Measurements from ENCODE around the gene CLMN. TPM values are rescaled to one million over a fixed set of nuclear protein-coding genes. Genes with fewer than 3 reads are reported as not detected.

The CLMN gene
- total RNA-seq, 2 experiments from 2014 or later, result 0.27 to 0.67 TPM

DNA sequence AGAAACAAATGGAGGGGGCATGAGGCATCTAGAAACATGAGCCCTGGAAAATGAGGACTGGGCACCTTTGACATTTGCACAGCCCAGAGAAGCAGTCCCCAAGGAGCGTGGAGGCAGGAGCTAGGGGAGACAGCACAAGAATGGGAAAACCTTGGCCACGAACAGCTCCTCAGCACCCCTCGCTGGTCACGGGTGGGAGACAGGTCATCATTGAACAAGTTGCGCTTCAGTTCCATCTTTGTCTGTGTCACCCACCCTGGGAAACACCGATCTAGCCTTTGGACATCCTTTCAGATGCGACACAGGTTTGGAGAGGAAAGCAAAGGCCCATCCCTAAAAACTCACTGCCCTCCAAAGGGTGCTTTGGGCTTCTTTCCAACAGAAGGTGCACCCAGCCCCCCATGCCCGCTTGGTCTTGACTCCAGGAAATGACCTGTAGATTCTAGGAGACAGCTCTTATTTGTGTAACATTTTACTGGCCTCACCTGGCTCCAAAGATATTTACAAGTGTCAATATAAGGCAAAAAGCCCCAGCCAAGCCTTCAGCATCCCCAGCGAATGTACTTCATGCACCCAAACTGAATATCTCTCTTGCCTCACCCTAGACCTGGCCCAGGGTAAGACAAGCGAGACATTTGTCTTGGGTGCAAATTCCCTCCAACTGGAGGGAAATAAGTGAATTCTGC, 28.8 kb upstream of the CLMN start:
- no peak for DNase-seq
- Histone ChIP-seq H3K27ac (ENCODE audit: low read depth in 1 of 2, low read length in 2 of 2) (no peak overlapping the region), H3K4me3 (ENCODE audit: low read length) (no peak overlapping the region), H3K4me1 (ENCODE audit: insufficient read depth, low read length) (no peaks in the 10 kb centered on the region), H3K9me3 (ENCODE audit: control insufficient read depth in 1 of 2, insufficient read depth in 1 of 2, low read length in 2 of 2) (peaks cover 0 to 2% of the 10 kb centered on the region in 2 experiments), H3K36me3 (ENCODE audit: insufficient read depth, low read length) (no peaks in the 10 kb centered on the region), H3K27me3 (ENCODE audit: control insufficient read depth in 1 of 2, insufficient read depth in 2 of 2, low read length in 2 of 2) (peaks cover 4 to 10% of the 10 kb centered on the region in 2 experiments)
- H3K4me3 Mint-ChIP-seq, result no peak overlapping the region
- no peaks in the 10 kb centered on the region for H3K4me1 Mint-ChIP-seq (ENCODE audit: low read depth)
- intact Hi-C loops (cut with DNase I, micrococcal nuclease), result no loop called here
- H3K27ac Mint-ChIP-seq, result no peak overlapping the region
- TF ChIP-seq, protein P1, sequence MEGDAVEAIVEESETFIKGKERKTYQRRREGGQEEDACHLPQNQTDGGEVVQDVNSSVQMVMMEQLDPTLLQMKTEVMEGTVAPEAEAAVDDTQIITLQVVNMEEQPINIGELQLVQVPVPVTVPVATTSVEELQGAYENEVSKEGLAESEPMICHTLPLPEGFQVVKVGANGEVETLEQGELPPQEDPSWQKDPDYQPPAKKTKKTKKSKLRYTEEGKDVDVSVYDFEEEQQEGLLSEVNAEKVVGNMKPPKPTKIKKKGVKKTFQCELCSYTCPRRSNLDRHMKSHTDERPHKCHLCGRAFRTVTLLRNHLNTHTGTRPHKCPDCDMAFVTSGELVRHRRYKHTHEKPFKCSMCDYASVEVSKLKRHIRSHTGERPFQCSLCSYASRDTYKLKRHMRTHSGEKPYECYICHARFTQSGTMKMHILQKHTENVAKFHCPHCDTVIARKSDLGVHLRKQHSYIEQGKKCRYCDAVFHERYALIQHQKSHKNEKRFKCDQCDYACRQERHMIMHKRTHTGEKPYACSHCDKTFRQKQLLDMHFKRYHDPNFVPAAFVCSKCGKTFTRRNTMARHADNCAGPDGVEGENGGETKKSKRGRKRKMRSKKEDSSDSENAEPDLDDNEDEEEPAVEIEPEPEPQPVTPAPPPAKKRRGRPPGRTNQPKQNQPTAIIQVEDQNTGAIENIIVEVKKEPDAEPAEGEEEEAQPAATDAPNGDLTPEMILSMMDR (IDR thresholded peaks at IDR 0.05), result no peak
- no peak for ATAC-seq (ENCODE audit: poor library complexity)
- H3K27me3 Mint-ChIP-seq, result peaks cover 36% of the 10 kb centered on the region
- ChIA-PET CTCF (interaction anchor here (0.9 kb wide), 1 partner anchor 8 kb away, joined by 3 read pairs; no protein-coding TSS in a partner anchor), POLR2A (no interaction called here)
- no peaks in the 10 kb centered on the region for H3K9me3 Mint-ChIP-seq
- H3K36me3 Mint-ChIP-seq (ENCODE audit: low read depth), result no peaks in the 10 kb centered on the region

DNA sequence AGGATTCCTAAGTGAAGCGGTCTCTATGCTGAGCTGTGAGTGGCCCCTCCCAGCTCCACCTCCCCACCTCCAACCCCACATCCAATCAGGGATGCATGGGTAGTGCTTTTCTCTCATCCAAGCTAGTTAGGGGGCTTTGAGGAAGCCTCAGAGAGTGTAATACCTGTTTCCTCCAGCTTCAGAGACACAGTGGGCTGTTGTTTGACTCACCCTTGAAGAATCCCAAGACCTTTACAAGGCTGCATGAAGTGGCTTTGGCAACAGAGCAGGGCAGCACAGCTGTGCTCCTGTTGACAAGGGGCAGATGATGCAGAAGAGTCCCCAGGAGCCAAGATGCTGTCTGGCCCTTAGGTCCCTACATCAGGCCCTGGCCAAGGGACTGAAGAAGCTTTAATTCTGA, 27.1 kb upstream of the CLMN start:
- intact Hi-C loops (cut with DNase I, micrococcal nuclease), result no loop called here
- TF ChIP-seq, protein P1 (IDR thresholded peaks at IDR 0.05), result no peak

DNA sequence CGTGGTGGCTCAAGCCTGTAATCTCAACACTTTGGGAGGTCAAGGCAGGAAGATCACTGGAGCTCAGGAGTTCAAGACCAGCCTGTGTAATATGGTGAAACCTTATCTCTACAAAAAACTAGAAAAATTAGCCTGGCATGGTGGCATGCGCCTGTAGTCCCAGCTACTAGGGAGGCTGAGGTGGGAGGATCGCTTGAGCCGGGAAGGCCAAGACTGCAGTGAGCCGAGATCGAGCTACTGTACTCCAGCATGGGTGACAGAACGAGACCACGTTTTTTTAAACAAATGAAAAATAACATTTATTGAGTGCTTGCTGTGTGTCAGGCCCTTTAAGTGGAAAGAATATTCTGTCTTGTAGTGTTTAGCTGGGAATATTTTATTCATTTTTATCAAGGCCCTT, 26.6 kb upstream of the CLMN start:
- CTCF ChIA-PET, result no interaction called here
- POLR2A ChIA-PET, result no interaction called here
- Histone ChIP-seq H3K27ac (ENCODE audit: low read depth in 1 of 2, low read length in 2 of 2) (no peak overlapping the region), H3K36me3 (ENCODE audit: insufficient read depth, low read length) (no peaks in the 10 kb centered on the region), H3K4me3 (ENCODE audit: low read length) (no peak overlapping the region), H3K27me3 (ENCODE audit: control insufficient read depth in 1 of 2, insufficient read depth in 2 of 2, low read length in 2 of 2) (peaks cover 0 to 5% of the 10 kb centered on the region in 2 experiments), H3K9me3 (ENCODE audit: control insufficient read depth in 1 of 2, insufficient read depth in 1 of 2, low read length in 2 of 2) (no peaks in the 10 kb centered on the region), H3K4me1 (ENCODE audit: insufficient read depth, low read length) (no peaks in the 10 kb centered on the region)
- H3K4me1 Mint-ChIP-seq (ENCODE audit: low read depth), result no peaks in the 10 kb centered on the region
- ATAC-seq (ENCODE audit: poor library complexity) (no peak), DNase-seq (no peak)
- no peak overlapping the region for H3K4me3 Mint-ChIP-seq
- no peaks in the 10 kb centered on the region for H3K9me3 Mint-ChIP-seq
- TF ChIP-seq, protein P1 (IDR thresholded peaks at IDR 0.05), result no peak
- H3K36me3 Mint-ChIP-seq (ENCODE audit: low read depth), result no peaks in the 10 kb centered on the region
- peaks cover 33% of the 10 kb centered on the region for H3K27me3 Mint-ChIP-seq
- no peak overlapping the region for H3K27ac Mint-ChIP-seq
- intact Hi-C loops (cut with DNase I, micrococcal nuclease), result no loop called here

More for the DNA sequence above, 27.1 kb upstream of the CLMN start:
- H3K4me1 ChIP-seq (ENCODE audit: insufficient read depth, low read length), result no peaks in the 10 kb centered on the region
- no peaks in the 10 kb centered on the region for H3K36me3 Mint-ChIP-seq (ENCODE audit: low read depth)
- DNase-seq (no peak), ATAC-seq (ENCODE audit: poor library complexity) (no peak)
- peaks cover 0 to 2% of the 10 kb centered on the region in 2 experiments for H3K27me3 ChIP-seq (ENCODE audit: control insufficient read depth in 1 of 2, insufficient read depth in 2 of 2, low read length in 2 of 2)
- ChIA-PET CTCF (no interaction called here), POLR2A (no interaction called here)
- no peaks in the 10 kb centered on the region for H3K4me1 Mint-ChIP-seq (ENCODE audit: low read depth)
- no peak overlapping the region for H3K27ac ChIP-seq (ENCODE audit: low read depth in 1 of 2, low read length in 2 of 2)
- H3K36me3 ChIP-seq (ENCODE audit: insufficient read depth, low read length), result no peaks in the 10 kb centered on the region
- peaks cover 33% of the 10 kb centered on the region for H3K27me3 Mint-ChIP-seq
- H3K9me3 ChIP-seq (ENCODE audit: control insufficient read depth in 1 of 2, insufficient read depth in 1 of 2, low read length in 2 of 2), result no peaks in the 10 kb centered on the region
- H3K4me3 Mint-ChIP-seq, result no peak overlapping the region
- H3K4me3 ChIP-seq (ENCODE audit: low read length), result no peak overlapping the region
- no peaks in the 10 kb centered on the region for H3K9me3 Mint-ChIP-seq
- H3K27ac Mint-ChIP-seq, result no peak overlapping the region
